ENCODE measurements around the gene FHL2.

DNA sequence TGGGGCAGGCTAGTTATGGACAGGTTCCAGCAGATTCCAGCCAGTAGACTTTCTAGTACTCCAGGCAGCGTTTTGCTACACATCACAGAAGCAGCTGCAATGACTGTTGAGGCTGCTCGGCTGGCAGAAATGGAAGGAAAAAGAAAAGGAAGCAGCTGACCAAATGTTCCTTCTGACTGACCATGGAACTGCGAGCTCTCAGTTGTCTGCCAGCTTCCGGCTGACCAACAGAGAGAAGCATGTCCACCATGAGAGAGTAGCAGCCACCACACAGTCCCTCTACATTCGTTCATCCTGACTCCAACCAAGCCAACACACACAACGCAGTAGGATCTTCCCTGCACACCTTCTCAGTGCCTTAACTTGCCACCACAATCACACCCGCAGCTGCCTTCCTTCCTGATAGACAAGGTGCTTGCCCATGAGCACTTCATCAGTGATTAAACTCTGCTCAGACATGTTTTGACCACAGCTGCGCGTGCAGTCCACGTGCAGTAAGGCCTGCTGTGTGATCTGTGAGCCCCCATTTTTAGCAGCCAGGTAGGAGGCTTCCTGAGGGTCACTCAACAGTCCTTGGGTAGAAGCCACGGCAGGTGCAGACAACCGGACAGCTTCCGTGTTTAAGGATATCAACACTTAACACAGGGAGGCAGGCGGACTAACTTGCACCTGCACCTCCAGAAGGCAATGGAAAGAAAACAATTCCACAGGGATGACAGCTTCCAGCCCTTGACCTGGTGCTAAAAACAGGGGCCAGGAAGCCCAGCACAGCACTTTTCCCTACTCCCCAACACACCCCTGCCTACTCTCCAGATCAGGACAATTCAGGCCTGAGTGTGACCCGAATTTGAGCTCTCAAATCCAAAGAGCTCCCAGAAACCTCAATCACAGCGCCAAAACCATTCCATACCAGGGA lies 70.3 kb downstream of the FHL2 start:
- TF ChIP-seq, protein P1, sequence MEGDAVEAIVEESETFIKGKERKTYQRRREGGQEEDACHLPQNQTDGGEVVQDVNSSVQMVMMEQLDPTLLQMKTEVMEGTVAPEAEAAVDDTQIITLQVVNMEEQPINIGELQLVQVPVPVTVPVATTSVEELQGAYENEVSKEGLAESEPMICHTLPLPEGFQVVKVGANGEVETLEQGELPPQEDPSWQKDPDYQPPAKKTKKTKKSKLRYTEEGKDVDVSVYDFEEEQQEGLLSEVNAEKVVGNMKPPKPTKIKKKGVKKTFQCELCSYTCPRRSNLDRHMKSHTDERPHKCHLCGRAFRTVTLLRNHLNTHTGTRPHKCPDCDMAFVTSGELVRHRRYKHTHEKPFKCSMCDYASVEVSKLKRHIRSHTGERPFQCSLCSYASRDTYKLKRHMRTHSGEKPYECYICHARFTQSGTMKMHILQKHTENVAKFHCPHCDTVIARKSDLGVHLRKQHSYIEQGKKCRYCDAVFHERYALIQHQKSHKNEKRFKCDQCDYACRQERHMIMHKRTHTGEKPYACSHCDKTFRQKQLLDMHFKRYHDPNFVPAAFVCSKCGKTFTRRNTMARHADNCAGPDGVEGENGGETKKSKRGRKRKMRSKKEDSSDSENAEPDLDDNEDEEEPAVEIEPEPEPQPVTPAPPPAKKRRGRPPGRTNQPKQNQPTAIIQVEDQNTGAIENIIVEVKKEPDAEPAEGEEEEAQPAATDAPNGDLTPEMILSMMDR (conservative IDR thresholded peaks at IDR 0.05 in 1 of 2, IDR thresholded peaks at IDR 0.05 in 1 of 2; ENCODE audit: extremely low read depth in 1 of 2, insufficient read depth in 1 of 2, low read depth in 1 of 2, low read length in 2 of 2), result no peak
- TF ChIP-seq EZH2 (IDR thresholded peaks at IDR 0.05; ENCODE audit: borderline replicate concordance, low read length), result no peak
